Mesothelial cell of epicardium (in vitro differentiated cells): Measurements from ENCODE around the gene HIP1R. TPM values are rescaled to one million over a fixed set of nuclear protein-coding genes. Genes with fewer than 3 reads are reported as not detected.

Source experiments
- DNase-seq, 2 experiments: peaks; one replicate each; pipeline ENCODE4 v3.0.0; 2021; ENCODE audit warnings: low spot score in 2 of 2; ENCODE audit not compliant: unreplicated experiment in 2 of 2
- H3K27ac Mint-ChIP-seq: 2 replicates; pipeline ENCODE4 v1.8.0; 2021; ENCODE audit warnings: mixed read lengths
- H3K27me3 Mint-ChIP-seq: 2 replicates; pipeline ENCODE4 v1.8.0; 2021; ENCODE audit warnings: low read depth, mixed read lengths
- H3K36me3 Mint-ChIP-seq: 2 replicates; pipeline ENCODE4 v1.8.0; 2021; ENCODE audit warnings: mixed read lengths
- H3K4me1 Mint-ChIP-seq: 2 replicates; pipeline ENCODE4 v1.8.0; 2021; ENCODE audit warnings: mixed read lengths
- H3K4me3 Mint-ChIP-seq: 2 replicates; pipeline ENCODE4 v1.8.0; 2021; ENCODE audit warnings: mild to moderate bottlenecking, moderate library complexity, mixed read lengths
- H3K9me3 Mint-ChIP-seq: 2 replicates; pipeline ENCODE4 v1.8.0; 2021; ENCODE audit warnings: mixed read lengths
- total RNA-seq: library from RNA; stranded (reverse); gene quantifications from 3 replicates; pipeline ENCODE4 v1.2.1, GENCODE V29; 2021
- TF ChIP-seq, protein P1 (sequence below): fragments of 200-600 bp; sonication (generic); IDR thresholded peaks from one replicate; pipeline ENCODE4 v1.5.0; 2021; ENCODE audit warnings: antibody characterized with exemption; ENCODE audit not compliant: unreplicated experiment

HIP1R gene
- total RNA-seq, 1 donor from 2014 or later, result 40.9 TPM

DNA sequence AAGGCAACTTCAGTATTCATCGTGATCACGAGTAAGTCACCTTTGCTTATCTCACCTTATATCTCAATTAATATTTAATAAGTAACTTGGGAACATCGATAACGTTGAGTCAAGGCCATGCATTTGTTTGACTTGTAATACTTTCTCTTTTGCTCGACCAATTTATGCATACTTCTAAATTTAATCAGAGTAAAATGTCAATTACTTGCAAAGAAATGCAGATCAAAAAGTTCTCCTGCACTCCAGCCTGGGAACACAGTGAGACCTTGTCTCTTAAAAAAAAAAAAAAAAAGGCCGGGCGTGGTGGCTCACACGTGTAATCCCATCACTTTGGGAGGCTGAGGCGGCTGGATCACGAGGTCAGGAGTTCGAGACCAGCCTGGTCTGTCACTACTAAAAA lies 11.8 kb upstream of the HIP1R start:
- H3K4me3 Mint-ChIP-seq, result no peak overlapping the region
- no peaks in the 10 kb centered on the region for H3K9me3 Mint-ChIP-seq
- TF ChIP-seq, protein P1, sequence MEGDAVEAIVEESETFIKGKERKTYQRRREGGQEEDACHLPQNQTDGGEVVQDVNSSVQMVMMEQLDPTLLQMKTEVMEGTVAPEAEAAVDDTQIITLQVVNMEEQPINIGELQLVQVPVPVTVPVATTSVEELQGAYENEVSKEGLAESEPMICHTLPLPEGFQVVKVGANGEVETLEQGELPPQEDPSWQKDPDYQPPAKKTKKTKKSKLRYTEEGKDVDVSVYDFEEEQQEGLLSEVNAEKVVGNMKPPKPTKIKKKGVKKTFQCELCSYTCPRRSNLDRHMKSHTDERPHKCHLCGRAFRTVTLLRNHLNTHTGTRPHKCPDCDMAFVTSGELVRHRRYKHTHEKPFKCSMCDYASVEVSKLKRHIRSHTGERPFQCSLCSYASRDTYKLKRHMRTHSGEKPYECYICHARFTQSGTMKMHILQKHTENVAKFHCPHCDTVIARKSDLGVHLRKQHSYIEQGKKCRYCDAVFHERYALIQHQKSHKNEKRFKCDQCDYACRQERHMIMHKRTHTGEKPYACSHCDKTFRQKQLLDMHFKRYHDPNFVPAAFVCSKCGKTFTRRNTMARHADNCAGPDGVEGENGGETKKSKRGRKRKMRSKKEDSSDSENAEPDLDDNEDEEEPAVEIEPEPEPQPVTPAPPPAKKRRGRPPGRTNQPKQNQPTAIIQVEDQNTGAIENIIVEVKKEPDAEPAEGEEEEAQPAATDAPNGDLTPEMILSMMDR, result no peak
- no peak for DNase-seq
- no peaks in the 10 kb centered on the region for H3K27me3 Mint-ChIP-seq
- peaks cover 12% of the 10 kb centered on the region for H3K4me1 Mint-ChIP-seq
- H3K36me3 Mint-ChIP-seq, result no peaks in the 10 kb centered on the region
- H3K27ac Mint-ChIP-seq, result no peak overlapping the region

DNA sequence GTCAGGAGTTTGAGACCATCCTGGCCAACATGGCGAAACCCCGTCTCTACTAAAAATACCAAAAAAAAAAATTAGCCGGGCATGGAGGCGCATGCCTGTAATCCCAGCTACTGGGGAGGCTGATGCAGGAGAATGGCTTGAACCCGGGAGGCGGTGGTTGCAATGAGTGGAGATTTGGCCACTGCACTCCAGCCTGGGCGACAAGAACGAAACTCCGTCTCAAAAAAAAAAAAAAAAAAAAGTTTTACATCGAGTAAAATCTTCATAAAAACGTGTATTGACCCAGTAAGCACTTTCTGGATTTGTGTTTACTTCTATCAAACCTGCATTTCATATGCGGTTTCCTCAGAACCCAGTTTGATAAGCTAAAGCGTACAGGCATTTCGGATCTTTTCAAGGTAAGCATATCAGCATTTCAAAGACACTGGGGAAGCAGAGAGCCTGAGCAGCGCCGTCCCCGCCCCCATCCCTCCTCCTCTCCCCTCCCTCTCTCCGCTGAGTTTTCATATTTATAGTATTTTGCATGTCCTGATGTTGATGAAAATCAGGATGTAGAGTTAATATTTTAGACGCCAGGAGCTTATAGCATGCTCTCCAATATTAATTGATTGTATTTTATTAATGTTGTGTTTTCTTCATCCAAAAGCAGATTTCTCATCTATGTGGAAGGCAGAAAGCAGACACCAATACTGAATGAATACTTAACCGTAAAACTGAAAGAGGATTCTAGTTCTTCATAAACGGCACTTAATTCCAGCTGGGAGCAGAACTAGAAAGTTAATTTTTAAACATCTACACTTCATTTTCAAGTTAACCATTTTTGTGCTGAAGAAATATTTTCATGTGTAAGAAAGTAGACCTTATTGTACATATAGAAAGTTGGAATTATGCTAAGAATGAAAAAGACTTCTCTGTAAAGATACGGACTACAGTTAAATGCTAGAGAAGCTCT lies 9.2 kb upstream of the HIP1R start:
- TF ChIP-seq, protein P1, result no peak
- Mint-ChIP-seq H3K9me3 (no peaks in the 10 kb centered on the region), H3K4me1 (peaks cover 12% of the 10 kb centered on the region), H3K27ac (no peak overlapping the region), H3K27me3 (peaks cover 2% of the 10 kb centered on the region), H3K4me3 (peak overlapping the region; percentile 74), H3K36me3 (no peaks in the 10 kb centered on the region)
- no peak for DNase-seq

DNA sequence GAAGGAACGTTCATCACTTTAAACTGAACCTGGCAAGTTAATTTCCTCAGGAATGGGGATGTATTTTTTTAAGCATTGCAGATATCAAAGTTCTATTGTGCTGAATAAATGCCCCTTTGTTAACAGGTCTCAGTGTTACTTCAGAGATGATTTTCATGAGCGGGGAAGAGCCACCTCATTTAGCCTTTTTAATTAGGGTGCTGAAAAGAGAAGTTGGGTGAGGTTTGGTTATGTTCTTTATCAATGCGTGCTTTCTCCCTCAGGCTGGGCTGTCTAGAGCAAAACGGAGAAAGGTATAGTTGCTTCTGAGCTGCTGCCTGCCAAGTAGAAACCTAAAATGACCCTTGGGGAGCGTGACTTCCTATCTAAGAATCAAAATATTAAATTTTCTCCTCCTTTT lies 8.0 kb upstream of the HIP1R start:
- Mint-ChIP-seq H3K4me1 (peaks cover 12% of the 10 kb centered on the region), H3K4me3 (no peak overlapping the region), H3K36me3 (no peaks in the 10 kb centered on the region), H3K27ac (no peak overlapping the region), H3K27me3 (peaks cover 2% of the 10 kb centered on the region), H3K9me3 (no peaks in the 10 kb centered on the region)
- no peak for DNase-seq
- TF ChIP-seq, protein P1, result no peak

DNA sequence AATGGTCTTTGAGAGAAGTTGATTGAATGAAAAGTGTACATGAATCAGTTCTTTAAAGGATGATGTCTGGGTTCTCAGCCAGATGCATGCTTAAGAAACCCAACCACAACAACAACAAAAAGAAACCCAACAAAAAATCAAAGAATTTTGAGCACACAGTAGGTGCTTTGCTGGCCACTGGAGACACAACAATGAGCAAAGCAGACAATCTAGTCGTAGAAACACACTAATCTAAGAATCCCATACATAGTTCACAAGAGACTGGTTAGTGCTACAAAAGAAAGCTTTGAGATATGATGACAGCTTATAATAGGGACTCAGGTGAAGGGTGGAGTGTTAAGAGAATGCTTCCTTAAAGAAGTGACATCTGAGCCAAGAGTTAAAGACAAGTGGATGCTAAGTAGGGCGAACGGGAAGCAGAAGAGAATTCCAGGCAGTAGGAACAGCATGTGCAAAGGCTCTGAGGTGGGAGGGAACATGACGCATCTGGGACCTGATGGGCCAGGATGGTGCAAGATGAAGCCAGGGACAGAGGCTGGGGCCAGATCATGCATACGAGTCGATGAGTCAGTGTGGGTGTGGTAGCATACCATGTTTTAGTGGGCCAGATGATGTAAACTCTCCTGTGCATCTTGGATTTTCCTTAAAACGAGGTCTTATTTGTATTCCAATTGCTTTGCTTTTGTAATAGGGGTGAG lies 4.6 kb upstream of the HIP1R start:
- Mint-ChIP-seq H3K9me3 (no peaks in the 10 kb centered on the region), H3K36me3 (no peaks in the 10 kb centered on the region), H3K27ac (no peak overlapping the region), H3K27me3 (peaks cover 2% of the 10 kb centered on the region), H3K4me3 (no peak overlapping the region), H3K4me1 (peaks cover 21% of the 10 kb centered on the region)
- TF ChIP-seq, protein P1, result no peak
- no peak for DNase-seq

DNA sequence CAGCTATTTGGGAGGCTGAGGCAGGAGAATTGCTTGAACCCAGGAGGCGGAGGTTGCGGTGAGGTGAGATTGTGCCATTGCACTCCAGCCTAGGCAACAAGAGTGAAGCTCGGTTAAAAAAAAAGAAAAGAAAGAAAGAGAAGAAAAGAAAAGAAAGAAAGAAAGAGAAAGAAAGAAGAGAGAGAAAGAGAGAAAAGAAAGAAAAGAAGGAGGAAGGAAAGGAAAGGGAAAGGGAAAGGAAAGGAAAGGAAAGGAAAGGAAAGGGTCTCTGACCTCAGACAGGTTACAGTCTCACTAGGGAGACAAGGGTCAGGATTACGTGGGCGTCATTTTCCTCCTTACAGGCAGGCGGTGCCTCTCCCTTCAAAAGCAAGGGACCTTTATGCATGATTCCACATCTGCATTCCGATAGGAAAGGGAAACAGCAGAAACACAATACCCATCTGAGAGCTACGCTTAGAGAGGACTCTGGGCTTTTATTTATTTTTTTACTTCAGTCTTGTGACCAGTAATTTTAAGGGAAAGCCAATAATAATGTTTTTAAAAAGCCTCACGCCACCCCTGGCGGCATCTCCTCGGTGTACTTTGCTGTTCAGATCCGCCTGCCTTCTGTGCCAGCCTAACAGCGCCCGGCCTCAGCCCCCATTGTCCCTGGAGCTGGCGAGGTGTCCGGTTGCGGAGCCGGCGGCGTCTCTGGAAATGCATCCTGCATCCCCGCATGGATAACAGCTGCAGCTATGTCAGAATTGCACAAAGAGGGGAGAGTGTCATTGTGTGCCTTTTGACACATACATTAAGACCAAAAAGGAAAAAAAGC lies 945 bp upstream of the HIP1R start:
- no peaks in the 10 kb centered on the region for H3K36me3 Mint-ChIP-seq
- peaks cover 25% of the 10 kb centered on the region for H3K4me1 Mint-ChIP-seq
- peak overlapping the region; percentile 76 for H3K4me3 Mint-ChIP-seq
- TF ChIP-seq, protein P1, result no peak
- peak in 1 of 2 experiments; percentile 69 for DNase-seq
- no peaks in the 10 kb centered on the region for H3K9me3 Mint-ChIP-seq
- H3K27ac Mint-ChIP-seq, result peak overlapping the region; percentile 90
- H3K27me3 Mint-ChIP-seq, result peaks cover 13% of the 10 kb centered on the region
